HG03039 (cell line): ENCODE results near the gene SOX18.

ENCODE experiments used
- ATAC-seq: cut with Tn5 transposase; IDR thresholded peaks from one replicate; pipeline ENCODE4 v1.9.1; 2021; ENCODE audit warnings: mild to moderate bottlenecking, moderate library complexity; ENCODE audit not compliant: unreplicated experiment

The SOX18 gene

GRCh38 chr20:64039293-64040160 is 9.9 kb downstream of the SOX18 start:
- ATAC-seq: no peak

GRCh38 chr20:64038565-64039292 is 10.7 kb downstream of the SOX18 start:
- ATAC-seq: peak; percentile 41

GRCh38 chr20:64038224-64038564 is 11.2 kb downstream of the SOX18 start:
- peak; percentile 17 for ATAC-seq

- no peak for ATAC-seq
These were observed 11.8 kb downstream of the SOX18 start for GRCh38 chr20:64037498-64038213.

- ATAC-seq: no peak
These were observed 12.3 kb downstream of the SOX18 start for GRCh38 chr20:64037199-64037497.

- no peak for ATAC-seq
These were observed 12.9 kb downstream of the SOX18 start for GRCh38 chr20:64036346-64037198.

- no peak for ATAC-seq
These were observed 13.5 kb downstream of the SOX18 start, which contains the start of gene C20orf204 for GRCh38 chr20:64035933-64036345. TSS of gene C20orf204 (plus strand) at chr20:64036182. CDS start at chr20:64036324, 142 bp downstream.

GRCh38 chr20:64035066-64035932 is 14.1 kb downstream of the SOX18 start:
- no peak for ATAC-seq

GRCh38 chr20:64033981-64034493 is 15.4 kb downstream of the SOX18 start:
- ATAC-seq: no peak

GRCh38 chr20:64032706-64033624 is 16.5 kb downstream of the SOX18 start:
- ATAC-seq: no peak

- ATAC-seq: no peak
These were observed 17.6 kb downstream of the SOX18 start for GRCh38 chr20:64031822-64032314.

- no peak for ATAC-seq
These were observed 18.9 kb downstream of the SOX18 start for GRCh38 chr20:64030371-64031134.

- ATAC-seq: no peak
These were observed 19.9 kb downstream of the SOX18 start for GRCh38 chr20:64029293-64030117.

GRCh38 chr20:64027981-64028685 is 21.3 kb downstream of the SOX18 start:
- no peak for ATAC-seq

GRCh38 chr20:64025826-64026412 is 23.5 kb downstream of the SOX18 start:
- no peak for ATAC-seq
